Measurements from ENCODE around the gene FBXW5. TPM values are rescaled to one million over a fixed set of nuclear protein-coding genes. Genes with fewer than 3 reads are reported as not detected.
A peak's percentile ranks its signal among the peaks of the same experiment; 100 is the strongest.

FBXW5 gene
- total RNA-seq, 1 experiment from 2014 or later = 88.0 TPM

DNA sequence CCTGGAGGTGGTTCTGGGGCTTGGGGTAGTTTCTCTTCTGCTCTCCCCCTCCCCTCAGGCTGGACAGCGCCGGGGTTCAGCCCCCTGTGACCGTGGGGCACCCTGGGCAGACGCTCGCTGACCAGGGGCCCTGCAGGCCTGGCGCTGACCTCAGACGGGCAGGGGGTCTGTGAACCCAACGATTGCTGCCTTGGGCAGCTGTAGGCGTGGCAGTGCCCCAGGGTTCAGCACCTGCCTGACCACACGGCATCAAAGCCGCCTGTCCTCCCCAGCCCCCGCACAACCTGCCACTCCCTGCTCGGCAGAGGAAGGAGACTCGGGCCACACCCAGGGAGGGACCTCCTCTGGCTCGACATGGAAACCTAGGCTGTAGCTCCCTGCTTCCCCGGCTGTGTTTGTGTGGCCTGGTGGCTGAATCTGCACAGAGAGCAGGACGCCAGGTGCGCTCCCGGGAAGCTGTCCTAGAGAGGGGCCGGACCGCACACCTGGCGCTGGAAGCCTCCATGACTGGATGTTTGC is 19.7 kb upstream of the FBXW5 start:
- Histone ChIP-seq H3K4me1 (ENCODE audit: control insufficient read depth in 1 of 2, insufficient read depth in 2 of 2, low read length in 2 of 2) (peaks cover 11 to 28% of the 10 kb centered on the region in 2 experiments), H3K4me2 (ENCODE audit: low read length) (peak overlapping the region; percentile 88), H4K20me1 (ENCODE audit: insufficient read depth) (no peaks in the 10 kb centered on the region), H2AFZ (ENCODE audit: low read depth, low read length, poor library complexity, severe bottlenecking) (no peak overlapping the region), H3K9ac (ENCODE audit: low read length) (peak overlapping the region; percentile 49), H3K27ac (ENCODE audit: low read depth, low read length) (peak overlapping the region; percentile 63; the same call in 1 of the 2 replicates), H3K27me3 (ENCODE audit: insufficient read depth, low read length) (no peaks in the 10 kb centered on the region), H3K9me3 (ENCODE audit: control insufficient read depth in 1 of 2, insufficient read depth in 1 of 2, low read depth in 1 of 2, low read length in 2 of 2) (no peaks in the 10 kb centered on the region), H3K4me3 (replicated peaks in 1 of 2; ENCODE audit: low read depth in 1 of 2, low read length in 2 of 2) (peak overlapping the region; percentile 22 to 45), H3K9me2 (ENCODE audit: insufficient read depth) (no peaks in the 10 kb centered on the region), H3K79me2 (ENCODE audit: insufficient read depth, low read length) (no peaks in the 10 kb centered on the region), H3K36me3 (ENCODE audit: control insufficient read depth in 1 of 2, insufficient read depth in 2 of 2, low read length in 2 of 2) (no peaks in the 10 kb centered on the region)
- RAD21 ChIA-PET (ENCODE audit: low non-redundant PET in 1 of 2, low total read pairs in 2 of 2, uncharacterized antibody in 2 of 2, unreplicated experiment in 2 of 2) = no interaction called here
- POLR2A ChIA-PET = interaction anchor here (1.4 kb wide), 1 partner anchor 10 kb away, joined by 3 read pairs; no protein-coding TSS in a partner anchor
- TF ChIP-seq TCF7L2 (IDR thresholded peaks at IDR 0.05; ENCODE audit: borderline replicate concordance, extremely low read depth, insufficient read depth, insufficient read length) (peak; percentile 63), ELF1 (IDR thresholded peaks at IDR 0.05; ENCODE audit: borderline replicate concordance, low read depth) (no peak), SIN3A (IDR thresholded peaks at IDR 0.05; ENCODE audit: low read depth) (no peak), EZH2phosphoT487 (IDR thresholded peaks at IDR 0.05; ENCODE audit: borderline replicate concordance) (no peak), FOSL1 (IDR thresholded peaks at IDR 0.05; ENCODE audit: low read depth) (no peak), POLR2A (IDR thresholded peaks at IDR 0.05; ENCODE audit: borderline replicate concordance, extremely low read depth, insufficient read depth, insufficient read length) (no peak), CBX3 (IDR thresholded peaks at IDR 0.05; ENCODE audit: low read depth) (no peak), CEBPB (IDR thresholded peaks at IDR 0.05; ENCODE audit: low read depth) (no peak), JUND (IDR thresholded peaks at IDR 0.05) (no peak), ZFX (IDR thresholded peaks at IDR 0.05) (no peak), YY1 (IDR thresholded peaks at IDR 0.05; ENCODE audit: extremely low read depth, insufficient replicate concordance, low read depth, low read length) (no peak), EZH2 (IDR thresholded peaks at IDR 0.05) (no peak), EGR1 (IDR thresholded peaks at IDR 0.05; ENCODE audit: low read depth) (peak; percentile 87; the same call in 1 of the 2 replicates), ZNF274 (IDR thresholded peaks at IDR 0.05; ENCODE audit: low read depth, low read length) (no peak), POLR2AphosphoS5 (IDR thresholded peaks at IDR 0.05; ENCODE audit: low read depth, low read length) (peak; percentile 38; the same call in 1 of the 2 replicates), SRF (IDR thresholded peaks at IDR 0.05; ENCODE audit: low read depth) (no peak)
- TF ChIP-seq, protein P1, sequence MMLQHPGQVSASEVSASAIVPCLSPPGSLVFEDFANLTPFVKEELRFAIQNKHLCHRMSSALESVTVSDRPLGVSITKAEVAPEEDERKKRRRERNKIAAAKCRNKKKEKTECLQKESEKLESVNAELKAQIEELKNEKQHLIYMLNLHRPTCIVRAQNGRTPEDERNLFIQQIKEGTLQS (IDR thresholded peaks at IDR 0.05) = no peak
- TF ChIP-seq, protein P2, sequence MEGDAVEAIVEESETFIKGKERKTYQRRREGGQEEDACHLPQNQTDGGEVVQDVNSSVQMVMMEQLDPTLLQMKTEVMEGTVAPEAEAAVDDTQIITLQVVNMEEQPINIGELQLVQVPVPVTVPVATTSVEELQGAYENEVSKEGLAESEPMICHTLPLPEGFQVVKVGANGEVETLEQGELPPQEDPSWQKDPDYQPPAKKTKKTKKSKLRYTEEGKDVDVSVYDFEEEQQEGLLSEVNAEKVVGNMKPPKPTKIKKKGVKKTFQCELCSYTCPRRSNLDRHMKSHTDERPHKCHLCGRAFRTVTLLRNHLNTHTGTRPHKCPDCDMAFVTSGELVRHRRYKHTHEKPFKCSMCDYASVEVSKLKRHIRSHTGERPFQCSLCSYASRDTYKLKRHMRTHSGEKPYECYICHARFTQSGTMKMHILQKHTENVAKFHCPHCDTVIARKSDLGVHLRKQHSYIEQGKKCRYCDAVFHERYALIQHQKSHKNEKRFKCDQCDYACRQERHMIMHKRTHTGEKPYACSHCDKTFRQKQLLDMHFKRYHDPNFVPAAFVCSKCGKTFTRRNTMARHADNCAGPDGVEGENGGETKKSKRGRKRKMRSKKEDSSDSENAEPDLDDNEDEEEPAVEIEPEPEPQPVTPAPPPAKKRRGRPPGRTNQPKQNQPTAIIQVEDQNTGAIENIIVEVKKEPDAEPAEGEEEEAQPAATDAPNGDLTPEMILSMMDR (IDR thresholded peaks at IDR 0.05 in 2 of 3, conservative IDR thresholded peaks at IDR 0.05 in 1 of 3; ENCODE audit: borderline replicate concordance in 1 of 3, insufficient read depth in 1 of 3, low read depth in 2 of 3, low read length in 2 of 3) = no peak
- TF ChIP-seq, protein P3, sequence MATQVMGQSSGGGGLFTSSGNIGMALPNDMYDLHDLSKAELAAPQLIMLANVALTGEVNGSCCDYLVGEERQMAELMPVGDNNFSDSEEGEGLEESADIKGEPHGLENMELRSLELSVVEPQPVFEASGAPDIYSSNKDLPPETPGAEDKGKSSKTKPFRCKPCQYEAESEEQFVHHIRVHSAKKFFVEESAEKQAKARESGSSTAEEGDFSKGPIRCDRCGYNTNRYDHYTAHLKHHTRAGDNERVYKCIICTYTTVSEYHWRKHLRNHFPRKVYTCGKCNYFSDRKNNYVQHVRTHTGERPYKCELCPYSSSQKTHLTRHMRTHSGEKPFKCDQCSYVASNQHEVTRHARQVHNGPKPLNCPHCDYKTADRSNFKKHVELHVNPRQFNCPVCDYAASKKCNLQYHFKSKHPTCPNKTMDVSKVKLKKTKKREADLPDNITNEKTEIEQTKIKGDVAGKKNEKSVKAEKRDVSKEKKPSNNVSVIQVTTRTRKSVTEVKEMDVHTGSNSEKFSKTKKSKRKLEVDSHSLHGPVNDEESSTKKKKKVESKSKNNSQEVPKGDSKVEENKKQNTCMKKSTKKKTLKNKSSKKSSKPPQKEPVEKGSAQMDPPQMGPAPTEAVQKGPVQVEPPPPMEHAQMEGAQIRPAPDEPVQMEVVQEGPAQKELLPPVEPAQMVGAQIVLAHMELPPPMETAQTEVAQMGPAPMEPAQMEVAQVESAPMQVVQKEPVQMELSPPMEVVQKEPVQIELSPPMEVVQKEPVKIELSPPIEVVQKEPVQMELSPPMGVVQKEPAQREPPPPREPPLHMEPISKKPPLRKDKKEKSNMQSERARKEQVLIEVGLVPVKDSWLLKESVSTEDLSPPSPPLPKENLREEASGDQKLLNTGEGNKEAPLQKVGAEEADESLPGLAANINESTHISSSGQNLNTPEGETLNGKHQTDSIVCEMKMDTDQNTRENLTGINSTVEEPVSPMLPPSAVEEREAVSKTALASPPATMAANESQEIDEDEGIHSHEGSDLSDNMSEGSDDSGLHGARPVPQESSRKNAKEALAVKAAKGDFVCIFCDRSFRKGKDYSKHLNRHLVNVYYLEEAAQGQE (IDR thresholded peaks at IDR 0.05; ENCODE audit: low read depth) = no peak
- DNase-seq (ENCODE audit: low read depth, low spot score) (no peak), ATAC-seq (peak; percentile 83)
- no TSS peak for BruUV-seq (replicated peaks)
- CTCF ChIA-PET = interaction anchor here (1.0 to 1.4 kb wide), 3 partner anchors 14 to 65 kb away, joined by 3 to 5 read pairs (median 3); no protein-coding TSS in a partner anchor
- intact Hi-C loops (cut with micrococcal nuclease) = no loop called here

All from HCT116 (cell line).